Measurements from ENCODE around the gene AR. TPM values are rescaled to one million over a fixed set of nuclear protein-coding genes. Genes with fewer than 3 reads are reported as not detected.

Gene AR
- polyA plus RNA-seq, 1 donor (not counting 4 experiments of a cell fraction or from before 2014, with no cell fraction given) = 0.47 TPM

DNA sequence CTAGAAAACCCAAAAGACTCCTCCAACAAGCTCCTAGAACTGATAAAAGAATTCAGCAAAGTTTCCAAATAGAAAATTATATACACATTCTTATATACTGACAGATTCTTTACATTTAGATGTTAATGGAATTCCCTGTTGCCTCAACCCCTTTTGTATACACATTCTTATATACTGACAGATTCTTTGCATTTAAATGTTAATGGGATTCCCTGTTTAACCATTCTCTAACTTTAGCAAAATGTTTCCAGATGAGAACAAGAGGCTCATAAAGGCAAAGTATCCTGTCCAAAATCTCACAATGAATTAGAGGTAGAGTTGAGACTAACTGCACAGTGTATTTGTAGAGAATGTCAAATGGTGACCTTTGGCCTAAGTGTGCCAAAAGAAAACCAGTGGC lies 23.1 kb upstream of the AR start:
- Histone ChIP-seq H3K27ac (ENCODE audit: control insufficient read depth, insufficient read depth, low read length) (no peak overlapping the region), H3K4me2 (ENCODE audit: control insufficient read depth, extremely low read depth, insufficient read depth, low read depth, low read length) (no peak overlapping the region), H3K79me2 (ENCODE audit: control insufficient read depth, insufficient read depth, low read length) (no peaks in the 10 kb centered on the region), H2AFZ (ENCODE audit: control insufficient read depth, low read length) (no peak overlapping the region), H3K9me1 (ENCODE audit: control insufficient read depth, extremely low read depth, insufficient read depth, low read length) (no peaks in the 10 kb centered on the region), H3K36me3 (ENCODE audit: control insufficient read depth in 2 of 2, extremely low read depth in 1 of 2, insufficient read depth in 2 of 2, low read length in 2 of 2) (no peaks in the 10 kb centered on the region), H3K9ac (ENCODE audit: control insufficient read depth, extremely low read depth, insufficient read depth, low read length) (no peak overlapping the region), H4K20me1 (ENCODE audit: control insufficient read depth, extremely low read depth, insufficient read depth, low read length) (no peaks in the 10 kb centered on the region), H3K4me1 (ENCODE audit: control insufficient read depth, extremely low read depth, insufficient read depth, low read length) (no peaks in the 10 kb centered on the region), H3K27me3 (ENCODE audit: control insufficient read depth, extremely low read depth, insufficient read depth, low read length) (no peaks in the 10 kb centered on the region), H3K4me3 (ENCODE audit: control insufficient read depth in 2 of 3, extremely low read depth in 1 of 3, insufficient read depth in 2 of 3, low read depth in 1 of 3, low read length in 3 of 3) (no peak overlapping the region), H3K9me3 (ENCODE audit: control insufficient read depth, low read depth, low read length) (no peaks in the 10 kb centered on the region)
- FAIRE-seq = no peak
- TF ChIP-seq, protein P1, sequence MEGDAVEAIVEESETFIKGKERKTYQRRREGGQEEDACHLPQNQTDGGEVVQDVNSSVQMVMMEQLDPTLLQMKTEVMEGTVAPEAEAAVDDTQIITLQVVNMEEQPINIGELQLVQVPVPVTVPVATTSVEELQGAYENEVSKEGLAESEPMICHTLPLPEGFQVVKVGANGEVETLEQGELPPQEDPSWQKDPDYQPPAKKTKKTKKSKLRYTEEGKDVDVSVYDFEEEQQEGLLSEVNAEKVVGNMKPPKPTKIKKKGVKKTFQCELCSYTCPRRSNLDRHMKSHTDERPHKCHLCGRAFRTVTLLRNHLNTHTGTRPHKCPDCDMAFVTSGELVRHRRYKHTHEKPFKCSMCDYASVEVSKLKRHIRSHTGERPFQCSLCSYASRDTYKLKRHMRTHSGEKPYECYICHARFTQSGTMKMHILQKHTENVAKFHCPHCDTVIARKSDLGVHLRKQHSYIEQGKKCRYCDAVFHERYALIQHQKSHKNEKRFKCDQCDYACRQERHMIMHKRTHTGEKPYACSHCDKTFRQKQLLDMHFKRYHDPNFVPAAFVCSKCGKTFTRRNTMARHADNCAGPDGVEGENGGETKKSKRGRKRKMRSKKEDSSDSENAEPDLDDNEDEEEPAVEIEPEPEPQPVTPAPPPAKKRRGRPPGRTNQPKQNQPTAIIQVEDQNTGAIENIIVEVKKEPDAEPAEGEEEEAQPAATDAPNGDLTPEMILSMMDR (optimal IDR thresholded peaks at IDR 0.05 in 1 of 3, IDR thresholded peaks at IDR 0.05 in 1 of 3, conservative IDR thresholded peaks at IDR 0.05 in 1 of 3; ENCODE audit: extremely low read depth in 1 of 3, insufficient read depth in 2 of 3, low read length in 3 of 3) = no peak
- TF ChIP-seq EZH2 (IDR thresholded peaks at IDR 0.05; ENCODE audit: low read length) = no peak
- no peak for DNase-seq (ENCODE audit: low read depth, low spot score)
- dilution Hi-C loops (cut with MboI; ENCODE audit: extremely low pct_ligation_motif_present, low sequenced_read_pairs) = no loop called here

DNA sequence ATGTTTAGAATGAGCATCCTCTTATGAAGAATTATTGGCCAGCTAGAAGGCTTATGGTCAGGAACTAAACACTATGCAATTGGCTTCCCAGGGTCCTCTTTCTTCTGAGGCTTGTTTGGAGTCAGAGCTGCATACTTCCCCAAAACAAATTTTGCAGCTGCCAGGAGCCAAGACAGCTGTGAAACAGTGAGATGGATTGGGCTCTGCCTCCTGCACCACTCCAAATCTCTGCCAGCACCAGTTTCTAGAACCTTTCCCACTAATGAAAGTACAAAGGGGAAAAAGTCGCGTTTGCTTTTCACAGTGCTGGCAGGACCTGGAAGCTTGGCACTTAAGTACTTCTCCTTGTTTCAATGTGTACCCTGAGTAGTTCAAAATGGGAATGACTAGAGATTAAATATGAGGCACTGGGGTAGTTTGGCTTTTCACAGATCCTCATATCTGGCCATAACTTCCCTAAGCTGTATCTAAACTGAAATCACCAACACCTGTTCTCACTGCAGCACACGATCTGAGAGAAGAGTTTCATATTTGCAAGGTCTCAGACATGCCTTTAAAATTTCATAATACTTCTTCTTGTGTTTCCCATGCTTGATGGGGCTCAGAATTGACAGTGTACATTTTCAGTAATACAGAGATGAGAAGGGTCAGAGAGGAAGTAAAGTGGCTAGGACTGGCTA lies 20.7 kb upstream of the AR start:
- dilution Hi-C loops (cut with MboI; ENCODE audit: extremely low pct_ligation_motif_present, low sequenced_read_pairs) = no loop called here
- no peak overlapping the region for H3K27ac ChIP-seq (ENCODE audit: control insufficient read depth, insufficient read depth, low read length)
- no peak overlapping the region for H3K9ac ChIP-seq (ENCODE audit: control insufficient read depth, extremely low read depth, insufficient read depth, low read length)
- H3K4me3 ChIP-seq (ENCODE audit: control insufficient read depth in 2 of 3, extremely low read depth in 1 of 3, insufficient read depth in 2 of 3, low read depth in 1 of 3, low read length in 3 of 3) = no peak overlapping the region
- no peak overlapping the region for H2AFZ ChIP-seq (ENCODE audit: control insufficient read depth, low read length)
- H3K9me3 ChIP-seq (ENCODE audit: control insufficient read depth, low read depth, low read length) = no peaks in the 10 kb centered on the region
- H3K79me2 ChIP-seq (ENCODE audit: control insufficient read depth, insufficient read depth, low read length) = no peaks in the 10 kb centered on the region
- DNase-seq (ENCODE audit: low read depth, low spot score) (no peak), FAIRE-seq (no peak)
- H3K4me1 ChIP-seq (ENCODE audit: control insufficient read depth, extremely low read depth, insufficient read depth, low read length) = no peaks in the 10 kb centered on the region
- H3K36me3 ChIP-seq (ENCODE audit: control insufficient read depth in 2 of 2, extremely low read depth in 1 of 2, insufficient read depth in 2 of 2, low read length in 2 of 2) = no peaks in the 10 kb centered on the region
- TF ChIP-seq, protein P1 (optimal IDR thresholded peaks at IDR 0.05 in 1 of 3, IDR thresholded peaks at IDR 0.05 in 1 of 3, conservative IDR thresholded peaks at IDR 0.05 in 1 of 3; ENCODE audit: extremely low read depth in 1 of 3, insufficient read depth in 2 of 3, low read length in 3 of 3) = no peak
- no peak for TF ChIP-seq EZH2 (IDR thresholded peaks at IDR 0.05; ENCODE audit: low read length)
- no peaks in the 10 kb centered on the region for H4K20me1 ChIP-seq (ENCODE audit: control insufficient read depth, extremely low read depth, insufficient read depth, low read length)
- H3K4me2 ChIP-seq (ENCODE audit: control insufficient read depth, extremely low read depth, insufficient read depth, low read depth, low read length) = no peak overlapping the region
- no peaks in the 10 kb centered on the region for H3K9me1 ChIP-seq (ENCODE audit: control insufficient read depth, extremely low read depth, insufficient read depth, low read length)
- H3K27me3 ChIP-seq (ENCODE audit: control insufficient read depth, extremely low read depth, insufficient read depth, low read length) = no peaks in the 10 kb centered on the region
